ENCODE data around the gene SAMD10.

- TF ChIP-seq CTCF (IDR thresholded peaks at IDR 0.05; ENCODE audit: low read length): no peak
- no peak for TF ChIP-seq EZH2 (optimal IDR thresholded peaks at IDR 0.05; ENCODE audit: low read depth, low read length)
Observed at GRCh38 chr20:63966172-63966943, 13.1 kb downstream of the SAMD10 start.
